Spleen (tissue), 7 donors: ENCODE measurements around the gene TRABD.

Experiments used
- POLR2AphosphoS5 ChIP-seq, 3 donors: sonication (generic); formaldehyde crosslinking; IDR thresholded peaks; one replicate each; pipeline ENCODE4 v1.5.1; 2017; ENCODE audit warnings: antibody characterized with exemption in 3 of 3
- TF ChIP-seq, protein P1 (sequence below), 11 experiments: fragments of 200-600 bp in 7 of 11; fragments of 450-650 bp in 4 of 11; sonication (generic) in 4 of 11; IDR thresholded peaks in 8 of 11; conservative IDR thresholded peaks in 3 of 11; 1 replicate in 7 of 11; 2 replicates in 4 of 11; pipeline versions ENCODE4 v1.4.0 to v1.8.0; 2016 to 2021; ENCODE audit warnings: antibody characterized with exemption in 11 of 11, inconsistent platforms in 4 of 11, mild to moderate bottlenecking in 1 of 11
- donor health status: DM: no; HTN: no; CAD: no; lungs with moderate emphysema.
- donor health status: DM: no; HTN: no; CAD: no.
- donor health status: DM: no; HTN: no; CAD: no.

GRCh38 chr22:50228366-50228765, 42.7 kb downstream of the TRABD start:
- no peak for TF ChIP-seq POLR2AphosphoS5 (IDR thresholded peaks at IDR 0.05)
- TF ChIP-seq, protein P1, sequence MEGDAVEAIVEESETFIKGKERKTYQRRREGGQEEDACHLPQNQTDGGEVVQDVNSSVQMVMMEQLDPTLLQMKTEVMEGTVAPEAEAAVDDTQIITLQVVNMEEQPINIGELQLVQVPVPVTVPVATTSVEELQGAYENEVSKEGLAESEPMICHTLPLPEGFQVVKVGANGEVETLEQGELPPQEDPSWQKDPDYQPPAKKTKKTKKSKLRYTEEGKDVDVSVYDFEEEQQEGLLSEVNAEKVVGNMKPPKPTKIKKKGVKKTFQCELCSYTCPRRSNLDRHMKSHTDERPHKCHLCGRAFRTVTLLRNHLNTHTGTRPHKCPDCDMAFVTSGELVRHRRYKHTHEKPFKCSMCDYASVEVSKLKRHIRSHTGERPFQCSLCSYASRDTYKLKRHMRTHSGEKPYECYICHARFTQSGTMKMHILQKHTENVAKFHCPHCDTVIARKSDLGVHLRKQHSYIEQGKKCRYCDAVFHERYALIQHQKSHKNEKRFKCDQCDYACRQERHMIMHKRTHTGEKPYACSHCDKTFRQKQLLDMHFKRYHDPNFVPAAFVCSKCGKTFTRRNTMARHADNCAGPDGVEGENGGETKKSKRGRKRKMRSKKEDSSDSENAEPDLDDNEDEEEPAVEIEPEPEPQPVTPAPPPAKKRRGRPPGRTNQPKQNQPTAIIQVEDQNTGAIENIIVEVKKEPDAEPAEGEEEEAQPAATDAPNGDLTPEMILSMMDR (IDR thresholded peaks at IDR 0.05 in 8 of 11, conservative IDR thresholded peaks at IDR 0.05 in 3 of 11) = no peak
